GM10266 (cell line): ENCODE measurements around the gene S100A8.

Experiments
- DNase-seq: peaks from one replicate; pipeline ENCODE4 v3.0.0; 2012; ENCODE audit errors: extremely low spot score
- TF ChIP-seq, protein P1 (sequence below): IDR thresholded peaks from 2 replicates; pipeline ENCODE4 v1.5.1; 2012; ENCODE audit warnings: mild to moderate bottlenecking, low read depth; ENCODE audit not compliant: control insufficient read depth, insufficient read depth; ENCODE audit errors: missing control alignments

S100A8 gene

DNA sequence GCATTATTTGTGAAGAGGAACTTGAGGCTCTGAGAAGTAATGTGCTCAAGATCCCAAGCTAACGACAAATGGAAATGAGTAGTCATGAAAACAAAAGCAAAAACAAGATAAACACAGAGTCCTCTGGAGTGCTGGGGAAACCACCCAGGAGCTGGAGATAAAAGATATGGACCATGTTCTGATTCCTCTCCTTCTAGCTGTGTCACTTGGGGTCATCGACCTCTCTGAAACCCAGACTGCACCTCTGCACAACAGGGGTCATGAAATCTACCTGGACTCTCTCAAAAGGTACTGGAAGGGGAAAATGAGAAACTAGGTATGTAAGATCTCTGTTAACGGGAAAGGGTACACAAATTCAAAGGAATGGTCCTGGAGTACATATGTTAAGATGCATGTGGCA, 48.7 kb downstream of the S100A8 start:
- TF ChIP-seq, protein P1, sequence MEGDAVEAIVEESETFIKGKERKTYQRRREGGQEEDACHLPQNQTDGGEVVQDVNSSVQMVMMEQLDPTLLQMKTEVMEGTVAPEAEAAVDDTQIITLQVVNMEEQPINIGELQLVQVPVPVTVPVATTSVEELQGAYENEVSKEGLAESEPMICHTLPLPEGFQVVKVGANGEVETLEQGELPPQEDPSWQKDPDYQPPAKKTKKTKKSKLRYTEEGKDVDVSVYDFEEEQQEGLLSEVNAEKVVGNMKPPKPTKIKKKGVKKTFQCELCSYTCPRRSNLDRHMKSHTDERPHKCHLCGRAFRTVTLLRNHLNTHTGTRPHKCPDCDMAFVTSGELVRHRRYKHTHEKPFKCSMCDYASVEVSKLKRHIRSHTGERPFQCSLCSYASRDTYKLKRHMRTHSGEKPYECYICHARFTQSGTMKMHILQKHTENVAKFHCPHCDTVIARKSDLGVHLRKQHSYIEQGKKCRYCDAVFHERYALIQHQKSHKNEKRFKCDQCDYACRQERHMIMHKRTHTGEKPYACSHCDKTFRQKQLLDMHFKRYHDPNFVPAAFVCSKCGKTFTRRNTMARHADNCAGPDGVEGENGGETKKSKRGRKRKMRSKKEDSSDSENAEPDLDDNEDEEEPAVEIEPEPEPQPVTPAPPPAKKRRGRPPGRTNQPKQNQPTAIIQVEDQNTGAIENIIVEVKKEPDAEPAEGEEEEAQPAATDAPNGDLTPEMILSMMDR = no peak
- DNase-seq = no peak

DNA sequence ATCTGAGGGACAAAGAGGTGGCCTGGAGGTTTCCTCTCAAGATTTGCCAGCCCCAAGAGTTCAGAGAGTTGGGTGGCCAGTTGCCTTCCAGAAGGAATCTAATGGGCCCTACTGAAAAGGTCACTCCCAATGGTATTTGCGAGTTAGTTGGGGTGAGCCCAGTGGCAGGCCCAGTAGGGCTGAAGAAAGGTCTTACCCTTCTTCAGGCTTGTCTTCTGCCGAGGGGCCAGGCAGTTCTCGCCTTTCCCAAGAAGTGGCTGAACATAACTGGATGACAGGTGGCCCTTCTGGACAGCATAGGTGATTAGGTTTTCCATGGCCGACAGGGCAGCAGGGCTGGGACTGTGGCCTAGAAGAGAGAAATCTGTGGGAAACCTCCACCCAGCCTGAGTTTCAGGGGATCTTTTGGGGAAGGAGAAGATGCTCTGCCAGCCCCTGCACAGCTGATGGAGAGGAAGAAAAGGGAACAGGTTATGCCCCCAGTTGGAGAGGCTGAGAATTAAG, 49.4 kb downstream of the S100A8 start:
- DNase-seq = no peak
- TF ChIP-seq, protein P1 = no peak

DNA sequence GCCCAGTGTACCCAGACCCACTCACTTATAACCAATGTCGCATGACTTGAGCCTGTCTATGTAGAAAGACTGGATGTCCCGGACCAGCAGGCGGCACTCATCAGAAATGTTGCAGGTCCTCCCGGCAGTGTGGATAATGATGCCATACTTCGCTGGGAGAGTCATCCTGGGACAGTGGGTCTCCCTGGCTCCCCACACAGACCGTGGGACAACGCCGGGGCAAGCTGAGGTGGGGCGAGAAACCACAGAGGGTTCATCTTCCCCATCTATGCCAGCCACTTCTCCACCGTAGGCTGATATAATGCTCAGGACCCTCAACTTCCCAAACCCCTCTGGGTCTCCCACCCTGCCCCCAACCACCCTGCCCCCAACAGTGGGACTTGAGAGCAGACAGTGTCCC, 50.5 kb downstream of the S100A8 start:
- TF ChIP-seq, protein P1 = no peak
- DNase-seq = no peak
